Fibroblast of mammary gland (primary cell): Measurements from ENCODE around the gene STAP1.

Experiments
- DNase-seq: peaks from one replicate; pipeline ENCODE4 v3.0.0-alpha.2; 2010; ENCODE audit warnings: low read depth
- H3K4me3 ChIP-seq: 2 replicates; pipeline ENCODE4 v1.5.1; 2011; ENCODE audit warnings: low read depth, mild to moderate bottlenecking, low read length, moderate library complexity; ENCODE audit not compliant: control insufficient read depth
- CTCF ChIP-seq: conservative IDR thresholded peaks from 2 replicates; pipeline ENCODE4 v1.5.1; 2011; ENCODE audit warnings: low read depth, low read length, inconsistent platforms; ENCODE audit not compliant: control insufficient read depth, insufficient read depth

Gene STAP1

GRCh38 chr4:67573193-67573592 is 14.7 kb downstream of the STAP1 start:
- no peak overlapping the region for H3K4me3 ChIP-seq
- DNase-seq, result no peak
- TF ChIP-seq CTCF, result no peak

GRCh38 chr4:67575232-67576058 is 16.9 kb downstream of the STAP1 start:
- no peak for DNase-seq
- H3K4me3 ChIP-seq, result no peak overlapping the region
- no peak for TF ChIP-seq CTCF

GRCh38 chr4:67576059-67576466 is 17.5 kb downstream of the STAP1 start:
- TF ChIP-seq CTCF, result no peak
- no peak for DNase-seq
- no peak overlapping the region for H3K4me3 ChIP-seq

- TF ChIP-seq CTCF, result no peak
- H3K4me3 ChIP-seq, result no peak overlapping the region
- DNase-seq, result no peak
Observed at GRCh38 chr4:67576538-67576937, 18.0 kb downstream of the STAP1 start.

- no peak overlapping the region for H3K4me3 ChIP-seq
- no peak for DNase-seq
- TF ChIP-seq CTCF, result no peak
Observed at GRCh38 chr4:67580577-67580976, 22.1 kb downstream of the STAP1 start.

- no peak overlapping the region for H3K4me3 ChIP-seq
- TF ChIP-seq CTCF, result no peak
- no peak for DNase-seq
Observed at GRCh38 chr4:67581208-67581857, 22.8 kb downstream of the STAP1 start.
